Measurements from ENCODE around the gene PRR22.

The PRR22 gene

DNA sequence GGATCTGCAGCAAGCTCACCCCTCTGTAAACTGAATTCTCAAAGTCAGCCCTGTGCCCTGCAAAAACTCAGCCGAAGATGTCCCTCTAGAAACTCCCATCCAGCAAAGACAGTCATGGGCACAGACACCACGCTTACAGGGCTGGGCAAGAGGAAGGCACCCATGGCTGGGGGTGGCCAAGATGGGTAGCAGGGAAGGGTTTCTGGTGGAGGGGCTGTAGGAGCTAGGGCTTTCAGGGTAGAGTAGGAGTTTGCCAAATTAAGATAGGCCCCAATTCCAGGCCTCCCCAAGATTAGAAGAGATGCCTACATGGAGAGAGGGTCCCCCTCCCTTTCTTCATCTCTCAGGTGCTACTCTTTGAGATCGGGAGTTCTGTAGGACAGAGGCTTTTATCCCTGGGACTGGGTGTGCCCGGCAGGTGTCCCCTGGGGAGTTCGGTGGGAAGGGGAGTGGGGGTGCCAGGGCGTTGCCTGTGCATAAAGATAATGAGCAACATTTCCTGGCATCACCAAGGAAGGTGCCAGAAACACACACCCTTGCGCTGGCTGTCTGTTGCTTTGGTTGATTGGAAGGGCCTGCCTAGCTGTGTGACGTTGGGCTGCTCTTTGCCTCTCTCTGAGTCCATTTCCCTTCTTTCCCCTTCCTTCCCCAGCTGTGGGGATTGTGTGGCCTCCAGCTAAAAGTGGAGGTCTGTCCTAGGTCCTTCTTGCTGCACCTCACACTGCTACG, 29.7 kb upstream of the PRR22 start:
- no peak for DNase-seq

DNA sequence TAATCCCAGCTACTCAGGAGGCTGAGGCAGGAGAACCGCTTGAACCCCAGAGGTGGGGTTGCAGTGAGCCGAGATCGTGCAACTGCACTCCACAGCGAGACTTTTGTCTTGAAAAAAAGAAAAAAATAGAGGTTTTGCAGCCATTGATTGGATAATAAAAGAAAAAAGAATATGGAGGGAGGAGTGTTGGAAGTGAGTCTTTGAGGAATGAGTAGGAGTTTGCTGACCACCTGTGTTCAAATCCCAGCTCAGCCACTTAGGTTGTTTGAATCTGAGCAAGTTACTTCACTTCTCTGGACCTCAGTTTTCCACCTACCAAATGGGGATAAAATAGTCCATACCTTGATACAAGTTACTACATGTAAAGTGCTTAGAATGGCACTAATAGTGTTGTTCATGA, 26.6 kb upstream of the PRR22 start:
- no peak for DNase-seq

GRCh38 chr19:5809469-5809868, 24.9 kb upstream of the PRR22 start:
- DNase-seq, result no peak

DNA sequence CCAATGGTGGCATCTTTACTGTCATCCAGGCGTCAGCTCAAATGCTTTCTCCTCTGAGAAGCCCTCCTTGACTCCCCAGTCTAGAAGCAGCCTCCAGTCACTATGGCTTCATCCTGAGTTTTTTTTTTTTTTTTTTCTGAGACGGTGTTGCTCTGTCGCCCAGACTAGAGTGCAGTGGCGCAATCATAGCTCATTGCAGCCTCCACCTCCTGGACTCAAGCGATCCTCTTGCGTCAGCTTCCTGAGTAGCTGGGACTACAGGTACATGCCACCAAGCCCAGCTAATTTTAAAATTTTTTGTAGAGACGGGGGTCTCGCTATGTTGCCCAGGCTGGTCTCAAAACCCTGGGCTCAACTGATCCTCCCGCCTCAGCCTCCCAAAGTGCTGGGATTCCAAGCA, 24.5 kb upstream of the PRR22 start:
- DNase-seq, result no peak

DNA sequence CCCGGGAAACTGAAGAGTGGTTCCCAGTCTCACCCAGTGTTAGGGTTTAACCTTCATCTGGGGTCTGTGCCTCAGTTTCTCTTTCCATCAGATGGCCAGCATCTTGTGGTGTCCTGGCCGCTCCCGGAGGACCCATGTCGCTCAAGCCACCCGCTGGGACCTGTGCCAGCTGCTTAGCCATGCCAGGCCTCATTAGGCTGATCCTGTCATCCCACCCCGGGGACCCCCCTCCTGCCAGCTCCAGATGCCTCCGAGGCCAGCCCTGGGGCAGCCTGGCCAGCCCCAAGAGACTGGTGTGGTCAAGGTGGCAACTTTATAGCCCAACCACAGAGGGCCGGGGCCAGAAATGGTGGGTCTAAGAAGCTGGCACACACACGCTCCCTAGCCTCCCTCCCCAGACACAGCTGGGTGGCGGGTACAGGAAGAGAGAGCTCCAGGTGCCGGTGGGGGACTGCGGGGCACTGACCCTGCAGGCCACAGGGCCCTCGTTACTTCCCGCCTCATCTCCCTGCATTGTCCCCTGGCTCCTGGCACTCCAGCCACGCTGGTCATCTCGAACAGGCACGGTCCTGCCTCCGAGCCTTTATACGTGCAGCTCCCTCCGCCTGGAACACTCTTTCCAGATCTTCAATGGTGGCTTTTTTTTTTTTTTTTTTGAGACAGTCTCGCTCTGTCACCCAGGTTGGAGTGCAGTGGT, 23.7 kb upstream of the PRR22 start:
- DNase-seq, result no peak

- DNase-seq, result no peak
Observed at GRCh38 chr19:5806905-5807304, 22.4 kb upstream of the PRR22 start.

GRCh38 chr19:5806133-5806489, 21.6 kb upstream of the PRR22 start:
- no peak for DNase-seq

DNA sequence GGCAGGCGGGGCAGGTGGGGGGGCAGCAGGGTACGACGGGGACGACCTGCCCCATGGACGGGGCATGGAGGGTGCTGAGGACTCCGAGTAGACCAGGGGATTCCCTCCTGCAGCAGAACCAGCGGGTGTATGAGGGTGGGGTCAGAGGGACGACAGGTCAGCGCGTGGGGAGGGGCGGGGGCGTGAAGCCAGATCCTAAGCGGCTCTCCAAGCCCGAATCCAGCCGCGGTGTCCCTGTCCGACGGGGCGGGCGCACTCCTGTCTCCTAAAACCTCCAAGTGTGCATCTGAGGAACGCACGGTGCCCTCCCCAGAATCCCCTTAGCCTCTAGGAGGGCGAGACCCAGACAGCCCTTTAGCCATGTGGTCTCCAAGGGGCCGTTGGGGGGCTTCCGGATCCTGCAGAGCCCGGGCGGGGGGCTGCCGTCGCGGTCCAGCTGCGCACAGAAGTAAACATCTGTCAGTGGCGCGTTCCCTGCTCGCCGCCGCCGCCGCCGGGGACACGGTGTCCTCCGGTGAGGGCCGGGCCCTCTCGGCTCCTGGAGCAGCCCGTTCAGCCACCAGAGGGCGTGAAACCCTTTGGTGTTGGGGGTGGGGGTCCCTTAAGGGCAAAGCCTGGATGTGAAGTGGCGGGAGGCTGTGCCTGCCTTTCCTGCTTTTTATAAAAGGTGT, 21.1 kb upstream of the PRR22 start:
- peak in 1 of 2 donors; percentile 37 for DNase-seq

- DNase-seq, result no peak
Observed at GRCh38 chr19:5804516-5805461, 20.2 kb upstream of the PRR22 start, which contains the start of gene NRTN. NRTN (plus strand) TSS chr19:5805067; CDS start chr19:5824166, 19,099 bp downstream.

- DNase-seq, result peak; percentile 81 to 83
Observed at GRCh38 chr19:5803752-5804515, 19.4 kb upstream of the PRR22 start.

DNA sequence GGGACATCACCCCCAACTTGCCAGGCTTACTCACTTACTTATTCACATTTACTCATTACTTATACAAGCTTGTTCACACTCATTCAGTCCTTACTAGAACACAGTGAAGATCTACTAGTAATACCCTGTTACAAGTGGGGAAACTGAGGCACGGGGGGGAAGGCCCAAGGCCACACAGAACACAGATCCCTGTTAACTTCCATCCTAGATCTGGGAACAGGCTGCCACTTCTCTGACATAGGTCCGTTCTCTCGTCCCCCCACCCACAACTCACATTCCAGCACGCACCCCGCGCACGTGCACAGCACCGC, 18.9 kb upstream of the PRR22 start:
- no peak for DNase-seq

- DNase-seq, result no peak
Observed at GRCh38 chr19:5801796-5802619, 17.5 kb upstream of the PRR22 start.

- DNase-seq, result no peak
Observed at GRCh38 chr19:5800361-5801270, 16.1 kb upstream of the PRR22 start.

DNA sequence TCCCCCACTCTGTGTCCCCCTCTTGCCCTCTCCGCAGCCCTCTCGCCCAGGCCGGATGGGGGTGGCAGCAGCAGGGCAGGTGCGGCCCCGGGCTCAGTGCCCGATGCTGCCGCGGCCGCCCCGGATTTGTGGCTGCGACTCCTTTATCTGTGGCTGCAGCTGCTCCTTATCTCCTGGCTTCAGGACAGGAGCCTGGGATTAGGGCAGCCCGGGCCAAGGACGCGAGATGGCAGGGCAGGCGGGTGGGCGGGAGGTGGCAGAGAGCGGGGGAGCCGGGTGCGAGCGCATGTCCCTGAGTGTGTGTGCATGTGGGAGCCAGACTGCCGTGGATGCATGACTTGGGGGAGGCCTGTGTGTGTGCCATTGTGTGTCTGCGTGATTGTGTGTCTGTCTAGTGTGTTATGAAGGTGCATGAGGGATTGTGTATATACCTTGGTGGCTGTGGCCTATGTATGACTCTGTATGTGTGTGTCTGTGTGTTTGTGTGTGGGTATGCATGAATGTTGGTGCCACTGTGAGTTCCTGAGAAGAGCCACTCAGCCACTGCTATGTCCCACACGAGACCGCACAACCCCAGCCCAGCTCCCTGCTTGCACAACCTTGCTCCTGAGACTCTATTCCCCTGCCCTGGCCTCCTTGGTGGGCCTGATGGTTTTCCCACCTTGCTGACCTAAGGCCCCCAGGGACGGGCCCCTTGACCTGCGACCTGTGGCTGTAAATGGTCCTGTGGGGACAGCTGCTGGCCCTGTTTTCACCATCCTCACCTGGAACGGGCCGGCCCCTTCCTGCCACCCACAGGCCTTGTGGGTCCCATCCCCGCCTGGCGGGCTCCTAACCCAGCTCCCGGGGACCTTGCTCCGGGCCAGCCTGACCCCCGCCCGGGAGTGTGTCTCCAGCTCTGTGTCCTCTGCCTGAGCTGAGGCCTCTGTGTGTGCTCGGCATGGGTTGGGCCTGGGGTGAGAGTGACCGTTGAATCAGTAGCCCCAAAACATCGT, 15.0 kb upstream of the PRR22 start:
- peak in 1 of 2 donors; percentile 16 for DNase-seq

GRCh38 chr19:5798244-5798643, 13.7 kb upstream of the PRR22 start:
- no peak for DNase-seq

DNA sequence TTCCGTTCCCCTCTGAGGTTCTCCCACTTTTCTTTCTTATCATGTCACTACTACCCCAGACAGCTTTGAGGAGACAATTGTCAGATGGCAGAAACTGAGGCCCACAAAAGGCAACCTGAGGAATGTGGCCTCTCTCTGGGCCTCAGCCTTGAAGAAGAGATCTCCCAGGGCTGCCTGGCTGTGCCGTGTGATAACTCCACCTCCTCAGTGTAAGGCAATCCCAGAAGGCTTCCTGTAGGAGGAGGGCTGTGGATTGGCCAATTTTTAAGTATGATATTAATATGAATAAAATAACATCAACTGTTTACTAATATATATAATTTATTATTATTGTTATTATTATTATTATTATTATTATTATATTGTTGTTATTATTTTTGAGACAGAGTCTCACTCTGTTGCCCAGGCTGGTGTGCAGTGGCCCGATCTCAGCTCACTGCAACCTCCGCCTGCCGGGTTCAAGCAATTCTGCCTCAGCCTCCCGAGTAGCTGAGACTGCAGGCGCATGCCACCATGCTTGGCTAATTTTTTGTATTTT, 10.9 kb upstream of the PRR22 start:
- DNase-seq, result no peak

GRCh38 chr19:5793188-5793587, 8.6 kb upstream of the PRR22 start:
- DNase-seq, result no peak

DNA sequence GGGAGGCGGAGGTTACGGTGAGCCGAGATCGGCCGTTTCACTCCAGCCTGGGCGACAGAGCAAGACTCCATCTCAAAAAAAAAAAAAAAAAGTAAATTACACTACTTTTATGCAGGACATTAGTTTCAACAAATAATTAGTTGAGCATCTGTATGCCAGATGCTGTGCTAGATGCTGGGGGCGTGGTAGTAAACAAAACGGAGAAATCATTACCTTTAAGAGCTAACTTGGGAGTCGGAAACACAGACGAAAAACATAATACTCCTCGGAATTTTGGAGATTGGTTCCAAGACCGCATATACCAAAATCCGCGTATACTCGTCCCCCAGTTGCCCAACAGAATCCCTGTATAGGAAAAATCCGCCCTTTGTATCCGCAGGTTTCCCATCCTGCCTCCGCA, 7.7 kb upstream of the PRR22 start:
- no peak for DNase-seq

Measured in bone marrow (tissue), 2 donors.